ENCODE data around the gene UROS.

GRCh38 chr10:125774581-125775191, 48.4 kb downstream of the UROS start:
- no peak for TF ChIP-seq NPAS2 (CRISPR knock-in tag; IDR thresholded peaks at IDR 0.05; ENCODE audit: borderline replicate concordance)
- TF ChIP-seq CTCF (IDR thresholded peaks at IDR 0.05): no peak
- no peak for TF ChIP-seq RAD21 (conservative IDR thresholded peaks at IDR 0.05 in 1 of 2, IDR thresholded peaks at IDR 0.05 in 1 of 2)
- TF ChIP-seq POLR2A (IDR thresholded peaks at IDR 0.05; ENCODE audit: low read length): no peak
- no peak for TF ChIP-seq MAFK (IDR thresholded peaks at IDR 0.05; ENCODE audit: partially characterized antibody)
- no peak for TF ChIP-seq REST (IDR thresholded peaks at IDR 0.05)
- TF ChIP-seq PHF8 (IDR thresholded peaks at IDR 0.05; ENCODE audit: borderline replicate concordance, low read depth): no peak
- no peak for TF ChIP-seq CHD2 (IDR thresholded peaks at IDR 0.05; ENCODE audit: low read length, partially characterized antibody)
- no peak for TF ChIP-seq MAX (IDR thresholded peaks at IDR 0.05)
- no peak for TF ChIP-seq CEBPB (IDR thresholded peaks at IDR 0.05)
- no peak for TF ChIP-seq BCL3 (IDR thresholded peaks at IDR 0.05)
- TF ChIP-seq SMC3 (IDR thresholded peaks at IDR 0.05): no peak
